IPS-20b (cell line): Measurements from ENCODE around the gene SLC23A2.

ENCODE experiments used
- H3K27ac ChIP-seq: one replicate; pipeline ENCODE4 v1.5.1; 2013; ENCODE audit warnings: low read length
- H3K27me3 ChIP-seq: 2 replicates; pipeline ENCODE4 v1.6.1; 2013; ENCODE audit warnings: mild to moderate bottlenecking, low read length, inconsistent platforms; ENCODE audit not compliant: insufficient read depth
- H3K36me3 ChIP-seq: 2 replicates; pipeline ENCODE4 v1.6.1; 2013; ENCODE audit warnings: low read depth, mild to moderate bottlenecking, inconsistent platforms, low read length, moderate library complexity; ENCODE audit not compliant: insufficient read depth
- H3K4me1 ChIP-seq: 2 replicates; pipeline ENCODE4 v1.6.1; 2013; ENCODE audit warnings: mild to moderate bottlenecking, control low read depth, inconsistent platforms, low read length, moderate library complexity; ENCODE audit not compliant: insufficient read depth
- H3K4me3 ChIP-seq: 2 replicates; pipeline ENCODE4 v1.5.1; 2013; ENCODE audit warnings: mild to moderate bottlenecking, low read length, inconsistent platforms
- H3K9ac ChIP-seq: 2 replicates; pipeline ENCODE4 v1.6.1; 2013; ENCODE audit warnings: low read depth, mild to moderate bottlenecking, inconsistent platforms, low read length, moderate library complexity
- H3K9me3 ChIP-seq: 2 replicates; pipeline ENCODE4 v1.6.1; 2013; ENCODE audit warnings: mild to moderate bottlenecking, low read depth, low read length, inconsistent platforms; ENCODE audit not compliant: insufficient read depth

SLC23A2 gene

GRCh38 chr20:4844751-4845465, 156.4 kb downstream of the SLC23A2 start:
- no peaks in the 10 kb centered on the region for H3K27me3 ChIP-seq
- H3K9me3 ChIP-seq = no peaks in the 10 kb centered on the region
- H3K4me1 ChIP-seq = no peaks in the 10 kb centered on the region
- no peak overlapping the region for H3K27ac ChIP-seq
- no peak overlapping the region for H3K9ac ChIP-seq
- H3K4me3 ChIP-seq = no peak overlapping the region
- no peaks in the 10 kb centered on the region for H3K36me3 ChIP-seq

GRCh38 chr20:4844325-4844724, 157.0 kb downstream of the SLC23A2 start:
- no peaks in the 10 kb centered on the region for H3K4me1 ChIP-seq
- no peak overlapping the region for H3K27ac ChIP-seq
- no peaks in the 10 kb centered on the region for H3K9me3 ChIP-seq
- H3K27me3 ChIP-seq = no peaks in the 10 kb centered on the region
- H3K4me3 ChIP-seq = no peak overlapping the region
- no peak overlapping the region for H3K9ac ChIP-seq
- no peaks in the 10 kb centered on the region for H3K36me3 ChIP-seq

GRCh38 chr20:4840801-4841200, 160.5 kb downstream of the SLC23A2 start:
- H3K27me3 ChIP-seq = no peaks in the 10 kb centered on the region; the same call in 1 of the 2 replicates
- no peak overlapping the region for H3K27ac ChIP-seq
- no peaks in the 10 kb centered on the region for H3K4me1 ChIP-seq
- no peaks in the 10 kb centered on the region for H3K9me3 ChIP-seq
- H3K9ac ChIP-seq = no peak overlapping the region
- H3K4me3 ChIP-seq = no peak overlapping the region
- H3K36me3 ChIP-seq = no peaks in the 10 kb centered on the region

- Histone ChIP-seq H3K36me3 (no peaks in the 10 kb centered on the region), H3K4me1 (no peaks in the 10 kb centered on the region), H3K4me3 (no peak overlapping the region), H3K9me3 (no peaks in the 10 kb centered on the region), H3K27me3 (no peaks in the 10 kb centered on the region; the same call in 1 of the 2 replicates), H3K9ac (no peak overlapping the region), H3K27ac (no peak overlapping the region)
Observed at GRCh38 chr20:4838526-4838925, 162.8 kb downstream of the SLC23A2 start.

DNA sequence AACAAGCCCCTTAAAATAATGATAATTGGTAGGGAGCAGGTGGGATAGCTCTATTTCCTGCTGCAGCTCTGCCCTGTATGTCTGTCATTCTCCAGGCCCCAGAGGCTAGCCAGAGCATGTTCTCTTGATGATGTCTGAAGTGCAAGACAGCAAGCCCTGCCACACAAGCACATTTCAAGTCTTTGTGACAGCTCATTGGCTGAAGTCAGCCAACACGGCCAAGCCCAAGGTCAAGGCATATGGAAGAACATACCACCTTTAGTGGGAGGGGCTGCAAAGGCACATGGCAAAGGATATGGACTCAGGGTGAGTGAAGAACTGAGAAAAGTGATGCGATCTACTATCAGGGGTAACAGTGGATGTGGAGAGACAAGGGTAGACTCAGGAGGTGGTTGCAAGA, 163.6 kb downstream of the SLC23A2 start:
- no peak overlapping the region for H3K27ac ChIP-seq
- H3K36me3 ChIP-seq = no peaks in the 10 kb centered on the region
- H3K9ac ChIP-seq = no peak overlapping the region
- H3K4me3 ChIP-seq = no peak overlapping the region
- H3K4me1 ChIP-seq = no peaks in the 10 kb centered on the region
- no peaks in the 10 kb centered on the region; the same call in 1 of the 2 replicates for H3K27me3 ChIP-seq
- H3K9me3 ChIP-seq = no peaks in the 10 kb centered on the region

- no peaks in the 10 kb centered on the region for H3K4me1 ChIP-seq
- no peaks in the 10 kb centered on the region for H3K9me3 ChIP-seq
- no peaks in the 10 kb centered on the region; the same call in 1 of the 2 replicates for H3K27me3 ChIP-seq
- H3K4me3 ChIP-seq = no peak overlapping the region
- no peaks in the 10 kb centered on the region for H3K36me3 ChIP-seq
- no peak overlapping the region for H3K9ac ChIP-seq
- H3K27ac ChIP-seq = no peak overlapping the region
Observed at GRCh38 chr20:4836935-4837334, 164.4 kb downstream of the SLC23A2 start.

DNA sequence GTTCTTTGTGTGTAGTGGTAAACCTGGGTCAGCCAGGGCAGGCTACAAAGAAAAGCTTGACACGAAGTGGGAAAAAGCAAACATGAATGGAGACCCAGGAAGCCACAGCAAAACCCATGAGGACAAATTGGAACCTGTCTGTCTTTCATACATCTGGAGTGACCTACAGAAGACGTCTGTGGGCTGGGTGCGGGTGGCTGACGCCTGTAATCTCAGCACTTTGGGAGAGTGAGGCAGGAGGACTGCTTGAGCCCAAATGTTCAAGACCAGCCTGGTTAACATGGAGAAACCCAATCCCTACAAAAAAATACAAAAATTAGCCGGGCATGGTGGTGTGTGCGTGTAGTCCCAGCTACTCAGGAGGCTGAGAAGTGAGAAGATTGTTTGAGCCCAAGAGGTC, 164.8 kb downstream of the SLC23A2 start:
- H3K36me3 ChIP-seq = no peaks in the 10 kb centered on the region
- H3K4me3 ChIP-seq = no peak overlapping the region
- no peak overlapping the region for H3K27ac ChIP-seq
- no peaks in the 10 kb centered on the region; the same call in 1 of the 2 replicates for H3K27me3 ChIP-seq
- no peak overlapping the region for H3K9ac ChIP-seq
- no peaks in the 10 kb centered on the region for H3K9me3 ChIP-seq
- no peaks in the 10 kb centered on the region for H3K4me1 ChIP-seq

- no peak overlapping the region for H3K27ac ChIP-seq
- H3K27me3 ChIP-seq = no peaks in the 10 kb centered on the region; the same call in 1 of the 2 replicates
- no peak overlapping the region for H3K9ac ChIP-seq
- no peak overlapping the region for H3K4me3 ChIP-seq
- no peaks in the 10 kb centered on the region for H3K36me3 ChIP-seq
- H3K9me3 ChIP-seq = no peaks in the 10 kb centered on the region
- no peaks in the 10 kb centered on the region for H3K4me1 ChIP-seq
Observed at GRCh38 chr20:4835244-4836177, 165.8 kb downstream of the SLC23A2 start.

- no peak overlapping the region for H3K27ac ChIP-seq
- H3K4me1 ChIP-seq = no peaks in the 10 kb centered on the region
- H3K4me3 ChIP-seq = no peak overlapping the region
- no peaks in the 10 kb centered on the region for H3K36me3 ChIP-seq
- H3K9me3 ChIP-seq = no peaks in the 10 kb centered on the region
- no peaks in the 10 kb centered on the region for H3K27me3 ChIP-seq
- no peak overlapping the region for H3K9ac ChIP-seq
Observed at GRCh38 chr20:4833074-4833728, 168.1 kb downstream of the SLC23A2 start.

DNA sequence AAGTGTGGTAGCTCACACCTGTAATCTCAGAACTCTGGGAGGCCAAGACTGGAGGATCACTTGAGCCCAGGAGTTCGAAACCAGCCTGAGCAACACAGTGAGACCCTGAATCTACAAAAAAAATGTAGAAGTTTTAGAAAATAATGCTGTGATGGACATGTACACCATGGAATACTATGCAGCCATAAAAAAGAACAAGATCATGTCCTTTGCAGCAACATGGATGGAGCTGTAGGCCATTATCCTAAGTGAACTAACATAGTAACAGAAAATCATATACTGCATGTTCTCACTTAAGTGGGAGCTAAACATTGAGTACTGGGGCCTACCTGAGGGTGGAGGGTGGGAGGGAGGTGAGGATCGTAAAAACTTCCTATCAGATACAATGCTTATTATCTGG, 168.8 kb downstream of the SLC23A2 start:
- Histone ChIP-seq H3K4me1 (no peaks in the 10 kb centered on the region), H3K9ac (no peak overlapping the region), H3K4me3 (no peak overlapping the region), H3K36me3 (no peaks in the 10 kb centered on the region), H3K9me3 (no peaks in the 10 kb centered on the region), H3K27ac (no peak overlapping the region), H3K27me3 (no peaks in the 10 kb centered on the region)

- no peak overlapping the region for H3K9ac ChIP-seq
Observed at GRCh38 chr20:4830696-4831095, 170.6 kb downstream of the SLC23A2 start.

More at GRCh38 chr20:4830696-4831095, 170.6 kb downstream of the SLC23A2 start:
- Histone ChIP-seq H3K9me3 (no peaks in the 10 kb centered on the region), H3K27me3 (no peaks in the 10 kb centered on the region), H3K36me3 (no peaks in the 10 kb centered on the region), H3K27ac (no peak overlapping the region), H3K4me1 (no peaks in the 10 kb centered on the region), H3K4me3 (no peak overlapping the region)
